Measurements from ENCODE around the gene DYNLT5. TPM values are rescaled to one million over a fixed set of nuclear protein-coding genes. Genes with fewer than 3 reads are reported as not detected.

The DYNLT5 gene
- total RNA-seq, 1 experiment from 2014 or later: not detected

DNA sequence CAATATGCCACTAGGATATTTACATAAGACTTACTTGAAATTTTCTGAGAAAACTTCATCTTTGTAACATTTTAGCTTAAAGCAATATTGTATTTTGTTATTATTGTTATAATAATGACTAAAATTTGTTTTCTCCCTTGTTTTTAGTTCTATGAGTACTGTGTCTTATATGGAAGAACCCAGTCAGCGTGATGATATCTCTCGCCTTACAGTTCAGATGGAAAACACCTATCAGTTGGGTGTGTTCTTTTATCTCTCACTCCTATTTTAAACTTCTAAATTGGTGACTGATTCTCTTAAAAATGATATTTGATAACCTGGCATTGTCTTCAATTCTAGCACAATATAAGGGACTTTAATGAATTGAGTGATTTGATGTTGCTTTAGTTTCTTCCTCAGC lies 18.0 kb downstream of the DYNLT5 start:
- Mint-ChIP-seq H3K4me1 (ENCODE audit: low read depth, unreplicated experiment) (no peaks in the 10 kb centered on the region), H3K4me3 (ENCODE audit: unreplicated experiment) (no peak overlapping the region), H3K9me3 (ENCODE audit: unreplicated experiment) (no peaks in the 10 kb centered on the region), H3K36me3 (ENCODE audit: insufficient read depth, unreplicated experiment) (no peaks in the 10 kb centered on the region), H3K27ac (ENCODE audit: unreplicated experiment) (no peak overlapping the region), H3K27me3 (ENCODE audit: insufficient read depth, unreplicated experiment) (no peaks in the 10 kb centered on the region)
- no peaks in the 10 kb centered on the region for H3K9me3 ChIP-seq
- no TSS peak for BruUV-seq (replicated peaks)
- no peaks in the 10 kb centered on the region for H3K36me3 ChIP-seq (ENCODE audit: control insufficient read depth, insufficient read depth, low read length)
- H3K27me3 ChIP-seq (replicated peaks; ENCODE audit: control insufficient read depth, insufficient read depth, low read length): no peaks in the 10 kb centered on the region
- ChIA-PET CTCF (no interaction called here), POLR2A (no interaction called here)
- H3K4me1 ChIP-seq: no peaks in the 10 kb centered on the region
- intact Hi-C loops (cut with micrococcal nuclease; ENCODE audit: unreplicated experiment): no loop called here
- no peak for DNase-seq
- no peak for TF ChIP-seq CTCF (IDR thresholded peaks at IDR 0.05; ENCODE audit: insufficient read depth in 1 of 2, low read depth in 1 of 2, low read length in 1 of 2, severe bottlenecking in 1 of 2, unreplicated experiment in 1 of 2)
- H3K4me3 ChIP-seq (ENCODE audit: low read depth, low read length): no peak overlapping the region

DNA sequence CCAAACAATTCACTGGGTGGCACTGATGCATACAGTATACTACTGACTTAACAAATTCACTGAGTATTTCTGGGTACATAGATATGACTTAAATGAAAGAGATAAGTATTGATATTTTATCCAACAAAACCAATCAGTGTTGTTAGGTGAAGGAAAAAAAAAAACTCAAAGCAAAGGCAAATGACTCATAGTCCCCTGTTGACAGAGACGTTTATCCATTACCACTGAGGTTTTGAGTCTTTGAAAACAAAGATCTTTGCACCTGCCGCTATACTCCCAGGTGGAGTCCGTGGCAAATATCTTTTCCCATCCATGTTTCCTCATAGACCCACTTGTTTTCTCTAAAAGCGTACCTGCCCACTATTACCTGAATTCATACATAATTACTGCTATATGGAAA lies 18.4 kb downstream of the DYNLT5 start:
- Histone ChIP-seq H3K36me3 (ENCODE audit: control insufficient read depth, insufficient read depth, low read length) (no peaks in the 10 kb centered on the region), H3K4me3 (ENCODE audit: low read depth, low read length) (no peak overlapping the region), H3K9me3 (no peaks in the 10 kb centered on the region), H3K4me1 (no peaks in the 10 kb centered on the region), H3K27me3 (replicated peaks; ENCODE audit: control insufficient read depth, insufficient read depth, low read length) (no peaks in the 10 kb centered on the region)
- intact Hi-C loops (cut with micrococcal nuclease; ENCODE audit: unreplicated experiment): no loop called here
- no peak overlapping the region for H3K27ac Mint-ChIP-seq (ENCODE audit: unreplicated experiment)
- H3K9me3 Mint-ChIP-seq (ENCODE audit: unreplicated experiment): no peaks in the 10 kb centered on the region
- no peak for DNase-seq
- no peak for TF ChIP-seq CTCF (IDR thresholded peaks at IDR 0.05; ENCODE audit: insufficient read depth in 1 of 2, low read depth in 1 of 2, low read length in 1 of 2, severe bottlenecking in 1 of 2, unreplicated experiment in 1 of 2)
- CTCF ChIA-PET: no interaction called here
- H3K27me3 Mint-ChIP-seq (ENCODE audit: insufficient read depth, unreplicated experiment): peaks cover 4% of the 10 kb centered on the region
- H3K36me3 Mint-ChIP-seq (ENCODE audit: insufficient read depth, unreplicated experiment): no peaks in the 10 kb centered on the region
- BruUV-seq (replicated peaks): no TSS peak
- POLR2A ChIA-PET: no interaction called here
- no peaks in the 10 kb centered on the region for H3K4me1 Mint-ChIP-seq (ENCODE audit: low read depth, unreplicated experiment)
- no peak overlapping the region for H3K4me3 Mint-ChIP-seq (ENCODE audit: unreplicated experiment)

DNA sequence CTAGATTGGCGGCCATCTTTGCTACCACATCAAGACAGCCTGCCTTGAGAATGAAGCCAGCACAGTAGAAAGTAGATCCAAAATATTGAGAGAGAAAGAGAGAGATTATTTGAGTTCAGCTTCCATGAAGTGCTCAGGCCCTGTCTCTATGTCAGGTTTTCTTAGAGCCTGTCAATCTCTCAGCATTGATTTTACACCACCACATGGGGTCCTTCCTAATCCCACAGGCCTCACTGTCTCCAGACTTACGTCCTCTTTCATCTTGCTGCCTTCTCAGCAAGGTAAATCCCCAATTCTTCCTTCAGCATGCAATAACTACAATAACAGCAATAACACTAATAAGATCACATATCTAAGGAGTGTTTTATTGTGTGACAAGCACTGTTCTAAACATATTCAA lies 21.0 kb downstream of the DYNLT5 start:
- Histone ChIP-seq H3K4me3 (ENCODE audit: low read depth, low read length) (no peak overlapping the region), H3K27me3 (replicated peaks; ENCODE audit: control insufficient read depth, insufficient read depth, low read length) (no peaks in the 10 kb centered on the region), H3K9me3 (no peaks in the 10 kb centered on the region), H3K36me3 (ENCODE audit: control insufficient read depth, insufficient read depth, low read length) (no peaks in the 10 kb centered on the region), H3K4me1 (no peaks in the 10 kb centered on the region)
- Mint-ChIP-seq H3K4me1 (ENCODE audit: low read depth, unreplicated experiment) (no peaks in the 10 kb centered on the region), H3K27me3 (ENCODE audit: insufficient read depth, unreplicated experiment) (peaks cover 5% of the 10 kb centered on the region), H3K9me3 (ENCODE audit: unreplicated experiment) (no peaks in the 10 kb centered on the region), H3K27ac (ENCODE audit: unreplicated experiment) (no peak overlapping the region), H3K4me3 (ENCODE audit: unreplicated experiment) (no peak overlapping the region), H3K36me3 (ENCODE audit: insufficient read depth, unreplicated experiment) (no peaks in the 10 kb centered on the region)
- no peak for TF ChIP-seq CTCF (IDR thresholded peaks at IDR 0.05; ENCODE audit: insufficient read depth in 1 of 2, low read depth in 1 of 2, low read length in 1 of 2, severe bottlenecking in 1 of 2, unreplicated experiment in 1 of 2)
- no TSS peak for BruUV-seq (replicated peaks)
- CTCF ChIA-PET: no interaction called here
- intact Hi-C loops (cut with micrococcal nuclease; ENCODE audit: unreplicated experiment): no loop called here
- no peak for DNase-seq
- POLR2A ChIA-PET: no interaction called here
